Adrenal gland (tissue), 5 donors: ENCODE data around the gene DMRTC2.

ENCODE experiments used
- POLR2A ChIP-seq, 2 donors: fragments of 450-650 bp; IDR thresholded peaks; one replicate each; pipeline ENCODE4 v1.6.1; 2017; ENCODE audit warnings: antibody characterized with exemption in 2 of 2, mild to moderate bottlenecking in 2 of 2, moderate library complexity in 1 of 2
- TF ChIP-seq, protein P1 (sequence below), 6 experiments: fragments of 450-650 bp in 4 of 6; fragments of 200-600 bp in 2 of 6; sonication (generic) in 1 of 6; IDR thresholded peaks; 1 replicate in 5 of 6; 2 replicates in 1 of 6; pipeline versions ENCODE4 v1.5.1 to v1.8.0; 2016 to 2021; ENCODE audit warnings: antibody characterized with exemption in 6 of 6, mild to moderate bottlenecking in 2 of 6, moderate library complexity in 1 of 6
- donor health status: DM: no; HTN: no; CAD: no.

GRCh38 chr19:41897181-41897580 is 52.3 kb downstream of the DMRTC2 start:
- TF ChIP-seq POLR2A (IDR thresholded peaks at IDR 0.05): no peak
- TF ChIP-seq, protein P1, sequence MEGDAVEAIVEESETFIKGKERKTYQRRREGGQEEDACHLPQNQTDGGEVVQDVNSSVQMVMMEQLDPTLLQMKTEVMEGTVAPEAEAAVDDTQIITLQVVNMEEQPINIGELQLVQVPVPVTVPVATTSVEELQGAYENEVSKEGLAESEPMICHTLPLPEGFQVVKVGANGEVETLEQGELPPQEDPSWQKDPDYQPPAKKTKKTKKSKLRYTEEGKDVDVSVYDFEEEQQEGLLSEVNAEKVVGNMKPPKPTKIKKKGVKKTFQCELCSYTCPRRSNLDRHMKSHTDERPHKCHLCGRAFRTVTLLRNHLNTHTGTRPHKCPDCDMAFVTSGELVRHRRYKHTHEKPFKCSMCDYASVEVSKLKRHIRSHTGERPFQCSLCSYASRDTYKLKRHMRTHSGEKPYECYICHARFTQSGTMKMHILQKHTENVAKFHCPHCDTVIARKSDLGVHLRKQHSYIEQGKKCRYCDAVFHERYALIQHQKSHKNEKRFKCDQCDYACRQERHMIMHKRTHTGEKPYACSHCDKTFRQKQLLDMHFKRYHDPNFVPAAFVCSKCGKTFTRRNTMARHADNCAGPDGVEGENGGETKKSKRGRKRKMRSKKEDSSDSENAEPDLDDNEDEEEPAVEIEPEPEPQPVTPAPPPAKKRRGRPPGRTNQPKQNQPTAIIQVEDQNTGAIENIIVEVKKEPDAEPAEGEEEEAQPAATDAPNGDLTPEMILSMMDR (IDR thresholded peaks at IDR 0.05): no peak
